ENCODE results near the gene AQP12B.

The AQP12B gene

DNA sequence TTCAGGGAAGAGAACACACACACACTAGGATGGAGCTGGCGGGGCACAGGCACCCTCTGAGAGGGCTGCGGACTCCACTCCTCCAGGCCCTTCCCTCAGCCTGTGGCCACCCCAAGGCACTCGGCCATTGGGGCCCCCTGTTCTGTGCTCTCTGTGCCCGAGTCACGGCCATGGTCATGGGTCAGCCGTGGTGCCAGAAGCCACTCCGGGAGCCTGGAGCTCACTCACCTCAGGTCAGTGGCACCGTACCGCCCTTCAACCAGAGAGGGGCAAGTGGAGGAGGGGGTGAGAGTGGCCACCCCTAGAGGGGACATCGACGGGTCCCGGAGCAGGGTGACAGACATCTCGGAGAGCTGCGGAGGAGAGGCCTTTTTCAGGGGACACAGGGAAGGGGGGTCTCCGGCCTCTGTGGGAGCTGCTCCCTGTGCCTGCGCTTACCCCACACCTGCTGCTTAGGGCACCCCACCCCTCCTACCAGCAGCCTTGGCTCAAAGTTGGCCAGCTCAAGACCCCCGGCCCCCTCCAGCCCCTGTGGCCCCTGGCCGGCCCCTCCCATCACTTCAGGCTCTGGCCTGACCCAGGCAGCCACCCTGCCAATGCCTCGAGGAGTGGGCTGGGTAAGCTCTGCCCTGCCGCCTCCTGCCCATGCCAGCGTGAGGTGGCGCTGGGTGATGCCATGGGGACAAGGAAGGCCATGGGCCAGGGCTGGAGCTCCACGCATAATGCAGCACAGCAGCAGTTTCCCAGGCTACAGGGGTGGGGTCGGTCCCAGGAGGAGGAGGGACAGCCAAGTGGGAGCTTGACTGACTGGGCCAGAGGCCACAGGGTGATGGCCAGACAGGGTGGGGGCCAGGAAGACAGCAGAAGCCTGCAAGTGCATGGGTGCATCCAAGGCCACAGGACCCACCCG lies 38.3 kb upstream of the AQP12B start:
- Mint-ChIP-seq H3K27ac (no peak overlapping the region), H3K27me3 (ENCODE audit: low read depth) (peaks cover 4% of the 10 kb centered on the region), H3K36me3 (ENCODE audit: low read depth) (no peaks in the 10 kb centered on the region), H3K4me1 (no peaks in the 10 kb centered on the region), H3K4me3 (no peak overlapping the region), H3K9me3 (no peaks in the 10 kb centered on the region)
- TF ChIP-seq, protein P1, sequence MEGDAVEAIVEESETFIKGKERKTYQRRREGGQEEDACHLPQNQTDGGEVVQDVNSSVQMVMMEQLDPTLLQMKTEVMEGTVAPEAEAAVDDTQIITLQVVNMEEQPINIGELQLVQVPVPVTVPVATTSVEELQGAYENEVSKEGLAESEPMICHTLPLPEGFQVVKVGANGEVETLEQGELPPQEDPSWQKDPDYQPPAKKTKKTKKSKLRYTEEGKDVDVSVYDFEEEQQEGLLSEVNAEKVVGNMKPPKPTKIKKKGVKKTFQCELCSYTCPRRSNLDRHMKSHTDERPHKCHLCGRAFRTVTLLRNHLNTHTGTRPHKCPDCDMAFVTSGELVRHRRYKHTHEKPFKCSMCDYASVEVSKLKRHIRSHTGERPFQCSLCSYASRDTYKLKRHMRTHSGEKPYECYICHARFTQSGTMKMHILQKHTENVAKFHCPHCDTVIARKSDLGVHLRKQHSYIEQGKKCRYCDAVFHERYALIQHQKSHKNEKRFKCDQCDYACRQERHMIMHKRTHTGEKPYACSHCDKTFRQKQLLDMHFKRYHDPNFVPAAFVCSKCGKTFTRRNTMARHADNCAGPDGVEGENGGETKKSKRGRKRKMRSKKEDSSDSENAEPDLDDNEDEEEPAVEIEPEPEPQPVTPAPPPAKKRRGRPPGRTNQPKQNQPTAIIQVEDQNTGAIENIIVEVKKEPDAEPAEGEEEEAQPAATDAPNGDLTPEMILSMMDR (IDR thresholded peaks at IDR 0.05; ENCODE audit: unreplicated experiment in 3 of 3) = no peak

- Mint-ChIP-seq H3K9me3 (no peaks in the 10 kb centered on the region), H3K4me3 (no peak overlapping the region), H3K36me3 (ENCODE audit: low read depth) (no peaks in the 10 kb centered on the region), H3K27ac (no peak overlapping the region), H3K27me3 (ENCODE audit: low read depth) (peaks cover 4% of the 10 kb centered on the region), H3K4me1 (no peaks in the 10 kb centered on the region)
- TF ChIP-seq, protein P1 (IDR thresholded peaks at IDR 0.05; ENCODE audit: unreplicated experiment in 3 of 3) = no peak
These were observed 37.2 kb upstream of the AQP12B start for GRCh38 chr2:240719676-240720545.

DNA sequence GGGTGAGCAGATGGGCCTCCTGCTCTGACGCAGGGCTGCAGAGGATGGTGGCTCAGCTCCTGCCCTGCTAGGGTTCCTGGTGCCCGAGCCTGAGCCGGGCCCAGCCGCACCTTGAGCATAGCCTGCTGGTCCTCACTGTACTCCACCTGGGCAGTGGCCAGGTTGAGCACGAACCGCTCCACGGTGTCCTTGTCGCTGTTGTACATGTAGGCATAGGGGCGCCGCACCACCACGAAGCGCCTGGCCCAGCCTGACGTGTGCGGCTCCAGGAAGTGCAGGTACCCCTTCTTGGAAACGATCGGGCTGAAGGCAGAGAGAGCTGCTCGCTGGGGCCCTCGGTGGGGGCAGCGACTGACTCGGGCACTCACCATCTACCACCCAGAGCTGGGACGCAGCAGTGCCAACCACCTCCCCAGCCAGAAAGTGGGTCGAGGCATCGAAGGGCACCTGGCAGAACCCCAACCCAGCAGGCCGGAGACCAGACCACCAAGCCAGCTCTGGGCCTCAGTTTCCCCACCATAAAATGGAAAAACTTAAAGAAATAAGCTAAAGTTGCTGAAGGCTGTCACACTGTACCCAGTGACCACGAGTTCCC lies 36.3 kb upstream of the AQP12B start:
- Mint-ChIP-seq H3K36me3 (ENCODE audit: low read depth) (no peaks in the 10 kb centered on the region), H3K9me3 (no peaks in the 10 kb centered on the region)
- TF ChIP-seq, protein P1 (IDR thresholded peaks at IDR 0.05; ENCODE audit: unreplicated experiment in 3 of 3) = no peak

DNA sequence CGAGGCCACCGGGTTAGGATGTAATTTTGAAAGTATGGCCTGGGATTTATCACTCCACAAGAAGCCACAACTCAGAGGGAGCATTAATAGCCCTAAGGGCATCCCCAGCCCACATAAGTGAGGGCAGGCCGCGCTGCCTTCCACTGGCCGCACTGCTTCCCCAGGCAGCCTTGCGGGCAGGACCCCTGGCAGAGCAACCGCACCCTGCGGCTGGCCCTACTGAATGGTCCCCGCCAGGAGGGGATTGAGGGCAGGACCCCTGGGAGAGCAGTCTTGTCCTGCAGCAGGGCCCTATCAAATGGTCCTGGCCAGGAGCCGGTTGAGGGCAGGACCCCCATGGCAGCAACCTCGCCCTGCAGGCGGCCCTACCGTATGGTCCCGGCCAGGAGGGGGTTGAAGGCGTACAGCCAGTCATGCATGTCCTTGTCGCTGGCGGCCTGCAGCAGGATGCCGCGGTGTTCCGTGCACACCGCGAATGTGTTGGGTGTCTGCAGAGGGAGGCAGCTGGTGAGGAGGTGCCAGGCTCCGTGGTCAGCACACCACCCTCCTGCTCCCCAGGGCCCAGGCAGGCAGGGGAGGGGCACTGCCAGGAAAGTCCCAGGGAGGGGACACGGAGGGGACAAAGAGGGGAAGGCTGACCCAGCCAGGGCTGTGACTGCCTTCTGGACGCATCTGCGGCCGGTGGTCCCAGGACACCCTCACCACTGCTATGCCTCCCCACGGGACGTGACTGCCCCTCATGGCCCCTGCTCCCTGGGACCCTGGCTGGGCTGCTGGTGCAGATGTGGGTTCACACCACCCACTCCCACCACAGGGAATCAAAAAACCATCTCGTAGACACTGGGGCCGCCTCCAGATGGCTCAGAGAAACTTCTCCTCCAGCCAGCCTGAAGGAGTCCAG lies 35.2 kb upstream of the AQP12B start:
- Mint-ChIP-seq H3K36me3 (ENCODE audit: low read depth) (no peaks in the 10 kb centered on the region), H3K4me1 (no peaks in the 10 kb centered on the region), H3K4me3 (no peak overlapping the region), H3K27ac (no peak overlapping the region), H3K9me3 (no peaks in the 10 kb centered on the region), H3K27me3 (ENCODE audit: low read depth) (peaks cover 9% of the 10 kb centered on the region)
- TF ChIP-seq, protein P1 (IDR thresholded peaks at IDR 0.05; ENCODE audit: unreplicated experiment in 3 of 3) = no peak

More for the DNA sequence above, 36.3 kb upstream of the AQP12B start:
- Mint-ChIP-seq H3K4me3 (no peak overlapping the region), H3K4me1 (no peaks in the 10 kb centered on the region), H3K27me3 (ENCODE audit: low read depth) (peaks cover 4% of the 10 kb centered on the region), H3K27ac (no peak overlapping the region)

DNA sequence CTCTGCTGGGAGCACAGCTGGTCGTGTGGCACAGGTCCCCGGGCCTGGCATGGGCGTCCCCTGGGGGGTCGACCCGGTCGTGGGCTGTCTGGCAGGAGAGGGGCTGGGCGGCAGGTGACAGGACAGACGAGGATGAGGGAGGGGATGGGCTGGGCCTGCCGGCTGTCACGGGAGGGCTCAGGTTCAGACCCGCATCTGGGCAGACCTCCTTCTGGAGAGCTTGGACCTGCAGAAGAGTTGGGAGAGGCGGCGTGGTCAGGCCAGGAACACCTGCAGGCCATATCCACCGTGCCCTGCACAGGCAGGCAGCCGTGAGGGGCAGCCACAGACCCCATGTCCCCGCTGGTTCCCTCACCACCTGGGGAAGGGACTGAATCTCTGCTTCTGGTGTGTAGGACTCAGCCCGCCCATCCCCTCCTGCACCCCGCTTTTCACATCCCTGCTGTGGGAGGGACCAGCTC lies 34.5 kb upstream of the AQP12B start:
- TF ChIP-seq, protein P1 (IDR thresholded peaks at IDR 0.05; ENCODE audit: unreplicated experiment in 3 of 3) = no peak
- Mint-ChIP-seq H3K4me1 (no peaks in the 10 kb centered on the region), H3K36me3 (ENCODE audit: low read depth) (no peaks in the 10 kb centered on the region), H3K27ac (no peak overlapping the region), H3K27me3 (ENCODE audit: low read depth) (peaks cover 9% of the 10 kb centered on the region), H3K4me3 (no peak overlapping the region), H3K9me3 (no peaks in the 10 kb centered on the region)
